HG02588 (cell line): ENCODE data around the gene TRIM17.

Experiments
- ATAC-seq: cut with Tn5 transposase; IDR thresholded peaks from one replicate; pipeline ENCODE4 v1.9.1; 2021; ENCODE audit warnings: mild to moderate bottlenecking, moderate library complexity; ENCODE audit not compliant: unreplicated experiment

The TRIM17 gene

DNA sequence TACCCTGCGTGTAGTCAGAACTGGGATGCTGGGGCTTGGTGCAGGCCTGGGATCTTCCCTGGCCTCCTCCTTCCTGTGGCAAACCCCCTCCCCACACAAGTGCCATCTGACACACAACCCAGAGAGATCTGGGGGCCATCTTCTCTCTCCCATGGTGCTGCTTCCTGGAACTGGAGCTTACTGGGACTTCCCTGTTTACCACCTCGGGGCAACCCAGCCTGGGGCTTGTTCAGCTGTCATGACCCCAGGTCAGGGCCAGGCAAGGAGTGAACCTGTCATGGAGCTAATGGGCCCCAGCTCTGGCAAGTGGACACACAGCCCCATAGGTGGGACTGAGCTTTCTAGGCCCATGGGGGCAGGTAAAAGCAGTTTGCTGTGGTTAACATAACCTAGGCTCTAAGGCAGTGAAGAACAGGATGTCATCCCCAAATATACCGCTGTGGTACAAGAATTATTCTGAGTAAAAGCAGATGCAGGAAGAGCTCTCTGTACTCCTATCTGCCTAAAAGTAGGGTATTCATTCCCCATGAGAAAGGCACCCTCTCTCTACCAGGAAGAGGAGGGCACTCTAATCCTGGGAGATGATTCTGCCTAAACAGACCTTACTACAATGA lies 12.4 kb downstream of the TRIM17 start:
- ATAC-seq, result no peak

DNA sequence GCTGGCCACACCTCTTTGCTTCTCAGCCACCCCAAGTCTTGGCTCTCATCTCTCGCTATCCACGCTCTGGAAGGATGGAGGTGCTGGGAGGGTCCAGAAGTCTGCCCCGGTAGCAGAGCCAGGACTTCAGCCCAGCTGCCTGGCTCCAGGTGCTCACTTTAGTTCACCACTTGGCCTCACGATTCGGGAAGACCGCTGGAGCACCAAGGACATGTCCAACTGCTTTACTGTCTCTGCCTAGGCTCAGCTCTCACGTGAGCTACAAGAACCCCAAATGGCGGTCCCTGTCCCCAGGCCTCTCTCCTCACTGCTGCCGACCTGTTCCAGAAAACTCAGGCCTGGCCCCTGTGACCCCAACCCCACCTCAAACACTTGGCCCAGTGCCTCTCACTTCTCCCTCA lies 13.4 kb downstream of the TRIM17 start:
- ATAC-seq, result no peak

DNA sequence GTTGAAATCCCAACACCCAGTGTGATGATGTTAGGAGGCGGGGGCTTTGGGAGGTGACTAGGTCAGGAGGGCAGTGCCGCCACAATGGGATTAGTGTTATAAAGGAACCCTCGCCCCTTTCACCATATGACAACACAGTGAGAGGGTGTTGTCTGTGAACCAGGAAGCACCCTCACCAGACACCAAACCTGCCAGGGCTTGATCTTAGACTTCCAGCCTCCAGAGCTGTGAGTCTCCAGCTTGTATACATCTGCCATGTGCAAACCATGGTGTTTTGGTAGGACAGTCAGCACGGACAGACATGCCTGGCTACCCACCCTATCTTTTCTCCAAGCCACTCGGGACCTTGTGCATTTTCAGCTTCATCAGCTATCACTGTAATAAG lies 14.0 kb downstream of the TRIM17 start:
- no peak for ATAC-seq

DNA sequence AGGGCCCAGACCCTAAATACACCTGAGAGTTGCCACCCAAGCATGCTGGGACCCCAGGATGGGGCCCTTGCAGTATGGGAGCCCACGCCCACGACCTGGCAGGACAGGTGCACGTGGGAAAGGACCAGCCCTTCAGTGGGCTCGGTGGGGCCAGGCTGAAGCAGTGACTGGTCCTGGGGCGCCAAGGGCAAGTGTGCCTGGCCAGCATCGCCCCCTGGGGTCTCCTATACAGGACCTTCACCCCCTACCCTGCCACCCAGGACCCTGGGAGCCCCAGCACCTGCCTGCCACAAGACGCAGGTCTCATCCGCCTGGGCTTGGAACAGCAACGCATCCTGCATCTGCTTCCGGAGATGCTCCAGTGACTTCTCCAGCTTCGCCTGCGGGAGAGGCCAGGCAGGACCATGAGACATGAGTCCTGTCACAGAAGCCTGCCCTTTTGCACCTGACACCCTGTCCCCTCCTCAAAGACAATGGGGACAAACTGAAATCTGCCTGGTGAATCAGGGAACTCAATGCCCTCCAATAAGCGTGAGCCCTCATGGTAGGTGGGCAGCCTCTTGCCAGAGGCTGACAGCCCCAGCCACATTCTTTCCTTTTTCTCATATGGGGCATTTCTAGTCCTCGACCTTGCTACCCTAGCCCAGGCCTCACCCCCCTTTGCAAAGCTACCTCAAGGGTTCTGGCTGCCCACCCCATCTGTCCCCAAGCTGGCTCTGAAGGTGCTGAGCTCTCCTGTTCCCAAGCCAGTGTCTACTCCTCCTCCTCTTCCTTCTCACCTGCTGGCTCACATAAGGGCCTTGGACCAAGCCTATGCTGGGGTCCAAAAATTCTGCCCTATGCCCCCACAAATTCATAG lies 14.7 kb downstream of the TRIM17 start:
- no peak for ATAC-seq

DNA sequence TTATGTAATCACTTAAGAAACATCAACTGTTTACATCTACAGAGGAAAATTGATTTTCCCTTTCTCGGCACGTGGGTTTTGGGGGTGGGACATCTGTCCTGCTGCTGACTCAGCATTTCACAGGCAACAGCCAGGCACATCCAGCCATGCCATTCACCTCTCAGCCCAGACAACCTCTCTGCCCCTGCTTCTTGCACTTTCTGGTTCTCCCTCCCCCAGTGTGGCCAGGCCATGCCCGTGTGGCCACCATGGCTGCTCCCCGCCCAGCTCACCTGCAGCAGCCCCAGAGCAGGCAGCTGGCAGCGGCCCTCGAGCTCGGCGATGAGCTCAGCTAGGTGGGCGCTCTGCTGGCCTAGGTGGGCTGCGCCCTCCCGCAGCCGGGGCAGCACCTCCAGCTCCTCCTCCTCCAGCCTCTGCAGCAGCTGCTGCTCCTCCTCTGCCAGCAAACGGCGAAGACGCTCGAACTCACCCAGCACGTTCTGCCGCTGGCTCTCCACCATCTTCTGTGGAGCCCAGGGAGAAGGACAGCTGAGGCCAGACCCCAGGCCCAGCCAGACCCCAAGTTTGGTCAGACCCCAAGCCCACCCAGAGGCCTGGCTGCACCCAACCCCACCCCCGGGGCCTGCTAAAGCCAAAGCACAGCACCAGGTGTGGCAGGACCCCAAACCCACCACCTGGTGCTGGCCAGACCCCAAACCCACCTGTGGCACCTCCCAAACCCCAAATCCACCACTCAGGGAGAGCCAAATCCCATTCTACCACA lies 15.8 kb downstream of the TRIM17 start:
- no peak for ATAC-seq

DNA sequence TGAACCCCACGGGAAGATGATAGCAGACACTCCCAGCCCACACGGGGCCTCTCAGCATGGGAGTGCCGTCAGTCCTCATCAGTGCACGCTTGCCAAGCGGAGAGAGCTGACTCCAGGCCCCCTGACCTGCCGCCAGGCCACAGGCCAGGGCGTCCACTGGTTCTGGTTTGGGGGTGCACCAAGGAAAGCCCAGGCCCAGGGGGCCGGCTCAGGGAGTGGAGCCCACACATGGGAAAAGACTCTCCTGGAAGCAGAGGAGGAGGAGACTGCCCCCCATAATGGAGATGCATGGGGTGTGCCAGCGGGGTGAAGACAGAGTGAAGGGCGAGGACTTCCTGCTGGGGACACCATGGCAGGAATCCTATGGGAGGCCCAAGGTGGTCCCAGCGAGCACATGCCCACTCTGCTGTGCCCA lies 16.4 kb downstream of the TRIM17 start:
- no peak for ATAC-seq

DNA sequence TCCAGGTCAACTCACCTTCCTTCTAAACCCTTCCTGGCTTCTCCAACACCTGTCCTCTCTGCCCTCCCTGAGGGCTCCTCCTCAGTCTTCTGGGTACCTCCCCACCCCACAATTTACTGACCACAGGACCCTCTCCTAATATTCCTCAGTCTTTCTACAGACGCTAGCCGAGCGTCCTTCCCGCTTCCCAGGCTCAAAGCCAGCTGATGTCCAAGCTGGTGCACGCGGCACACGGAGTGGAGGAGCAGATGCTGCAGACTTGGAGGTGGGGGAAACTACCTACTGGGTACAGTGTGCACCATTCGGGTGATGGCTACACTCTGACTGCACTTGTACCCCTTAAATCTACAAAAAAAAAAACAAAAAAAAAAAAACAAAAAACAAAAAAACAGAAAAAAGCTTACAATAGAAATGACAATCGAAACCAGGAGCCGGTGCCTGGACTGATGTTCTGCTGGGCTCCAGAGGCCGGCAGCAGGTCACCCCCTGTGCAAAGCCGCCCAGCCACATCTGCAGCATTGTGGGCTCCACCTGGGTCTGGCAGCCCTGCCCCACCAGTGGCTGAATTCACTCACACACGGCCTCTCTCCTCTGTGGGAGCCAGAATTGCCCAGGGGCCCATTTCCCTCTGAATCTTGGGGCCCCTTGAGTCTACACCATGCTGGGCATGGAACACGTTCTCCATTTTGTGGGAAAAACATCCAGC lies 17.0 kb downstream of the TRIM17 start:
- ATAC-seq, result no peak

DNA sequence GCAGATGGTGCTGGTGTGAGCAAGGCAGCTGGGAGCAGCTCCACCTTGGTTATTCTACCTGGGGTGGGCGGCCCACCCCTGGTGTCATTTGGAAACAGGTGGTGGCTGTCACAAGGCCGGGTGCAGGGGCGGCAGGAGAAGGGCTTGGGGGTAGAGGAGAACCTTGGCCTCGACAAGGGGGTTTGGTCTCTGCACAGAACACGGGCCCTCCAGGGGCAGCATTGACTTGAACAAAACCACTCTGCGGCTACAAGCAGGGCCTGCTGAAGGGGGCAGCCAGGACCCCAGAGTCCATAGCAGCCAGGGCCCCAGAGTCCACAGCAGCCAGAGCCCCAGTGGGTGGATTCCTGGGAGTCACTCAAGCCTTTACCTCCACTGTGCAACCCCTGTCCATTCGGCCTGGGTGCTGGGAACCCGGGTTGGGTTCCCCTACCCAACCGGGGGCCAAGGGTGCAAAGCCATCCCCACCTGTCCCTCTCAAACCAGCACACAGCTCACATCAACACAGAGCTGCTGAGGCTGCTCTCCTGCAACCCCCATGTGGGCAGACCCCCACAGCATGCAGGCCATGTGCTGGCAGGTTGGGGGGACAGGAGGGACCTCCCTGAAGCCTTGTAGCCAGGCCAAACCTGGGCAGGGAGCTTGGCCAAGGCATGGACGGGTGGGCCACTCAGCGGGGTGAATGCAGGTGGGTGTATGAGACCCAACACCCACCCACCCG lies 17.8 kb downstream of the TRIM17 start:
- no peak for ATAC-seq

DNA sequence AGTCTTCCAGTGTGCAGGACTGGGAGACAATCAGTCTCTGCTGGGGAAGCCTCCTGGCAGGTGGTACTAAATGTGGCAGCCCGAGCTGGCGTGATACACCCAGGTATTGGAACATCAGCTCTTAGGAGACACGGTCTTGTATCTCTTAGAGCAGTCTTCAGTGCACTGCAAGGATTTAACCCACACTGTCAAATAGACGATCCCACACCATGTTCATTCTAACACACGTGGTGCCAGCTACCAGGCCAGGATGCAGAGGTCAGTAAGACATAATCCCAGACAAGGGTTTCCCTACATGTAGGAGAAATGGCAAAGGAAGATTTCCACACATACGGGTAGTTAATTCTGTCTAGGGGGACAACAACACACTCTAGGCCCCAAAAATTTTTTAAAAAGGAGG lies 18.7 kb downstream of the TRIM17 start:
- ATAC-seq, result no peak

DNA sequence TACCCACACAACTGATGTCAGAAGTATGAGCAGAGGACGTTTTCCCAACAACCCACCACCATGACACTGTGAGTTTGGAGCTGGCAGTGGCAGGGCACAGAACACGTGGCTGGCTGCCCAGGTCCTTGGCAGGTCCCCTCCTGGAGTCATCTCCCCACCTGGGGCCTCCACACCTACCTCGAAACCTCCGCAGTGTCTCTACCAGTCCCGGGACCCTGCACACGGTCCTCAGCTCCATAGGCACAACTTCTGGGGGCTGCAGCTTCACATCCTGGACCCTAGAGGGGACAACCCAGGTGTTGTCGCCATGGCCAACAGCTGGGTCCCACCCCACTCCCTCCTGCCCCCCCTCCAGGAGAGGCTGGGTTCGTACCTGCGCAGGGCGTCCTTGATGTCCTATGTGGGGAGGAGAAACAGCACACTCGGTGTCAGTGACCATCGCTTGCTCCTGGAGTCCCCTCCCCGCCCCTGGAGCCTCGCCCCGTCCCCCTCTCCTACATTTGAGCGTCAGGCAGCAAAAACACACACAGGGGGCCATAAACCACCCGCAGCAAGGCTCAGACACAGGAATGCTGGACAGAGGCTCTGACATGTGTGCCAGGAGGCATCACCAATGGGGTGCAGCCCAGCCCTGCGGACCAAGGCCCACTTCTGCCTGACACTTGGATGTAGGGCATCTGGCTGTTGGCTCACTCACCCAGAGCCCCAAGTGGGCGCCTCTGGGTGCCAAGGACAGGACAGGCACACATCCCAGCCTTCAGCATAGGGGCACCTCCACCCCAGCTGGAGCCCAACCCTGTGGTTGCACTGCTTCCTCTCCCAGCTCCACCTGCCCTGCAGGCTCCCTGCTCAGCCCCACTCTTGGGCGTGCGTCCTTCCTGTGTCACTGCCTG lies 19.6 kb downstream of the TRIM17 start:
- no peak for ATAC-seq

DNA sequence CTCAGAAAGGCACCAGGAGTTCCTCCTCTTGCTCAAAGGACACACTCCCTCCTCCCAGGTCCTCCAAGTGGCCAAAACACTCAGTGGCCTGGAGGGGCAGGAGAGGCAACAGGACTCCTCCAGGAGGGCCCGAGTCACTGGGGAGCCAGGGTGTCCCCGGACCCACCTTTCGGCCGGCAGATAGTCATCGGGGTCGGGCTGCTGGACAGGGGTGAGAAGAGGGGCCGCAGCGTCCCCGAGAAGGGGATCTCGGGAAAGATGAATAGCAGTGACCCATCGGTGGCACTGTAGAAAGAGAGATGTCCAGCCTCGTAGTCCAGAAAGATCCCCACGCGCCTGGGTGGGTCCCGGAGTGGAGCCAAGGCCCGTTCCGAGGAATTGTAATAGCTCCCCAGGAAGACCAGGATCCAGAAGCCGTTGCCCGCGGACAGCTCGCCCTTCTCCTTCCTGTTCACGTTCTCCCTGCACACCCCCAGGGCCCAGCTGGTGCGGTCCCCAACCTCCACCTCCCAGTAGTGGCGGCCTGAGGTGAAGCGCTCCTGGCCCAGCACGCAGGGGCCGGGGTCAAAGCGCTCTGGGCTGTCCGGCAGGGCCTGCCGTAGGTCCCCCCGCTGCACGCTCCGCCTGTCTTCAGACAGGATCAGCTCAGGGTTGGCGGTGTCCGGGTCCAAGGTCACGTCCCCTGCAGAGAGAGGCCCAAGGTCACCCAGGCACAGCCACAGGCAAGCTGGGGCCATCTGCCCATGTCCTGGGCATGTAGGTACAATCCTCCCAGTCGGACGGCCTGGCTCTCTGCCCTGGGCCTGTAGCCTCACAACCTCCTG lies 21.9 kb downstream of the TRIM17 start:
- no peak for ATAC-seq

DNA sequence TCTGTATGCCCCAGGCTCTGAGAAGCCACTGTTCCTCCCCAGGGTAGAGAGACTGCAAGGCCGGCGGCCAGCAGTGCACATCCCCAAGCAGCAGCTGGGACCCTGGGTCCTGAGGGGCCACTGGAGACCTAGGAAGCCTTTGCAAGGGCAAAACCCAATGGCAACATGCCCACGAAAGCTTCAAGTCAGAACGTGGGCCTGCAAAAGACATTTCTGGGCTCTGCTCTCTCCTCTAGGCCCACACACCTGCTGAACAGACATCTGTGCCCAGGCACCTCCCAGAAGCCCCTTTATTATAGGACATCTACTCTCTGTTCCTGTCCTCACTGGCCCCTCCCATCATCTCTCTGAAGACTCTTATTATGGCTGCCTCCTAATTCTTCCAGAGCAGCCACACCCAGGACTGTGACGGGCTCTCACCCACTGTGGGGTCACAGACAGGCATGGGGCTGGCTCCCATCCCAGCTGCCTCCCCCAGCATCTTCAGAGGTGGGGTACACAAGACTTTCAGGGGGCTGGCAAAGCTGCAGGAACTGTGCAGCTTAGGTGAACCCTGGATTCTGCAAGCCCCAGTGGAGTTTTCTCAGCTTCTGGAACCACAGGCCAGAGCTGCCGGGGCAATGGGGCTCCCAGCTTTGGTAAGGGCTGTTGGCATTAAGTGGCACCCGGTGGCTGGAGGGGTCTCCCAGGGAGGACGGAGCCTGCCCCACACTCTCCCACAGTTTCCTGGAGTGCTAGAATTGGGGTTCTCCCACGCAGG lies 22.7 kb downstream of the TRIM17 start:
- ATAC-seq, result no peak

DNA sequence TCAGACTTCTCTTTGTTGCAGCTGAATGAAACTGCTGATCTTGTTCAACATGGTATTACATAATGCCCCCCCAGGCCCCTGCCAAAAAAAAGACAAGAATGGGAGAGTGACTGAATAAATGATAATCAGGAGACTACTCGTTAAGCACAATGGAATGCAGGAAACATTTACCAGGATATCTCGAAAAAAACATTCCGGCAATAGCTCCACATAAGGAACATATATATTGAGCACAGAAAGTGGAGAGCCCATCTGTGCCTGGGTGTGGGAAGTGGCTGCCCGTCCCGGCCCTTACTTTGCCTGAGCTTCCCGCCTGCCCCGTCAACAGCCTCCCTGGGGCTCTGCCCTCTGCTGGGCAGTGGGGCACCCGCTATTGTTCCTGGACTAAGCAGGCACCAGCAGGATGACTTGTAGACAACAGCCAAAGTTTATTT lies 23.4 kb downstream of the TRIM17 start:
- no peak for ATAC-seq

DNA sequence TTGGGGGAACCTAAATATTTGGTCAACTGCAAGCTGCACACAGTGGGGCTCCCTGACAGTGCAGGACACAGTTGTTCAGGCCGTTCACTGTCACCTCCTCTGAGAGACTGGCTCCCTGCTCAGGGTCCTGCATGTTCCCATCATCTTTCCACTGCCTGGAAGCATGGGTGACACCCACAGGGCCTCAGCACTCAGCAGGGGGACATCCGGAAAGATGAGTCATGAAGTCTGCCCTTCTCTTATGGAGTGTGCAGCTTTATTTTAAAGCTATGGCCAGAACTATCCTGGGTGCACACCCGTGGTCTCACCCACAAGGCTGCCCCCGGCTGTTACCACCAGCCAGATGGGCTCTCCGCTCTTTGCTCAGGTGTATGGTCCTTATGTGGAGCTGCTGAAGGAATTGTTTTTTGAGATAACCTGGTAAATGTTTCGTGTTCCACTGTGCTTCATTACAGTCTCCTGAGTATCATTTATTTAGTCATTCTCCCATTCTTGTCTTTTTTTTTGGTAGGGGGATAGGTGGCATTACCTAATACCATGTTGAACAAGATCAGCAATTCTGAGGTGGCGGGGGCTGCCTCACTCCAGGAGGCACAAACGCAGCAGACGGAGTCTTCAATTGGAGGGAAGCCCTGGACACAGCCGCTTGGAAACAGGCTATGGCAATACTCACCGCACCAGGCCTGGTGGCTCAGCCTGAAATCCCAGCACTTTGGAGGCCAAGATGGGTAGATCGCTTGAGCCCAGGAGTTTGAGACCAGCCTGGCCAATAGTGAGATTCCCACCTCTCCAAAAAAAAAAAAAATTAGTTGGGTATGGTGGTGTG lies 24.3 kb downstream of the TRIM17 start:
- no peak for ATAC-seq

DNA sequence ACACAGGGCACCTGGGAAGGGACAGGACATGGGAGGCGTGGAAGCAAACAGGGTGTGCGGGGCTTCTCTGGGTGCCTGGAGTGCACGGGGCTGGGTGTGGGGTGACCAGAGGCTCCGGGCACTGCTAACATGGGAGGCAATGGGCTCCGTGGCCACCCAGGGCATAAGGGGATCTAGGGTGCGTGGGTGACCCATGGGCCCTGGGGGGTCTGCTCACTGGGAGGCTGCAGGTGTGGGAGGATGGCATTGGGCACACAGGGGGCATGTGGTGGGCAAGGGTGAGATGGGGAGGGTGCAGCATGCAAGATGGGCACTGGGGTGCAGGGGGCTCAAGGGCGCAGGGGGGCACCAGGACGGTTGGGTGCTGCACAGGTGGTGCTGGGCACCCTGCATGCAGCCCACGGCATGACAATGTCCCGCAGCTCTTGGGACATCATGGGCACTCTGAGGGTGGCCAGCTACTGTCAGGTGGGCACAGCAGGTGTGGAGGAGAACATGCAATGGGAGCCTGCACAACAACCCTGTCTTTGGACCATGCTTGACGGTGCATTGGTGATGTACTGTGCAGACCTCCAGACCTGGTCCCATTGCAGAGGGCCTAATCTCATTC lies 25.1 kb downstream of the TRIM17 start:
- no peak for ATAC-seq

DNA sequence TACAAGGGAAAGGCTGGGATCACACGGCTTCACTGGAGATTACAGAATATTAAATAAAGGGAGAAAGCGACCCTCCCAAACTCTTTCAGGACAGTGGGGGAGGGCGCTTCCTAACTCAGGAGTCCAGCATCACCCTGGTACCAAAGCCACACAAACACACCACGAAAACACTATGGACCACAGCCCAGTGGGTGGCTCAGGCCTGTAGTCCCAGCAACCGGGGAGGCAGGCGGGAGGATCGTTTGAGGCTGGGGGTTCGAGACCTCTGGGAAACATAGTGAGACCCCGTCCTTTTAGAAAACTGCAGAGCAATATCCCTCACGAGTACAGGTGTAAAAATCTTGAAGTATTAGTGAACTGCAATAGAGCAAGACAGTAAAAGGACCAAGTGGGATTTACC lies 26.0 kb downstream of the TRIM17 start:
- no peak for ATAC-seq

DNA sequence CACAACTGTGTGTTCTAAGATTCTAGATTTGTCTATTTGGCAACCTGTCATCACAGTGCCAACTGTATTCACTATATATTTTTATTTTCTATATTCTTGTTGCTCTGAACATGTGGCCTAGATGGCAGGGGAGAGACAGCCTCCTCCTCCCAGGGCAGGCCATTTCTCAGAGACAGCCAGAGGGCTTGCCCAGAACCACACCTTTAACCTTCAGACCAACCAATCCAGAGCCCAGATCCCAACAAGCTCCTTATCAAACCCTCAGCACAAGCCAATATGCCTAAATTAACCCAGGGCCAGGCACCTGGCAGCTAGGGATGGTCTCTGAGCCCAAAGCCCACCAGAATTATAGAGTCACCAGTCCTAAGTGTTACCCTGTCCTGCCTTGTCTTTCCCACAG lies 29.3 kb downstream of the TRIM17 start:
- ATAC-seq, result no peak
